ENCODE measurements around the gene C7.

C7 gene

GRCh38 chr5:40945111-40945510 lies 35.8 kb downstream of the C7 start:
- no peaks in the 10 kb centered on the region for H3K27me3 ChIP-seq (replicated peaks)
- H3K27ac ChIP-seq: no peak overlapping the region
- in situ Hi-C loops (cut with HindIII; ENCODE audit: low pct_ligation_motif_present, low sequenced_read_pairs): no loop called here
- no peaks in the 10 kb centered on the region for H3K36me3 ChIP-seq (replicated peaks)
- no peak overlapping the region for H3K4me3 ChIP-seq (ENCODE audit: low read depth, low read length)
- no peak for DNase-seq
- TF ChIP-seq CTCF (IDR thresholded peaks at IDR 0.05; ENCODE audit: low read depth, low read length, missing control alignments): no peak

DNA sequence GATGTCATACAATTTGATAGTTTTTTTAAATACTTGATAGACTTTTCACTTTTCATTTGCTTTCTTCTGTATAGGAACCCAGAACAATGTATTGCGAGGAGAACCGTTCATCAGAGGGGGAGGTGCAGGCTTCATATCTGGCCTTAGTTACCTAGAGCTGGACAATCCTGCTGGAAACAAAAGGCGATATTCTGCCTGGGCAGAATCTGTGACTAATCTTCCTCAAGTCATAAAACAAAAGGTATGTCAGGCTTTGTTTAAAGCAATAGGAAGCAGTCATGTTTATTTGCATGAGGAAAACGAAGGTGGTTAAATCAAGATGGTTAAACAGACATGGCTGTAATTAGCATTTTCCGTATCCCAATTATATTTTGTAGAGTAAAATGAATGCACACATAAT lies 46.0 kb downstream of the C7 start:
- no peaks in the 10 kb centered on the region for H3K36me3 ChIP-seq (replicated peaks)
- H3K27me3 ChIP-seq (replicated peaks): no peaks in the 10 kb centered on the region
- in situ Hi-C loops (cut with HindIII; ENCODE audit: low pct_ligation_motif_present, low sequenced_read_pairs): no loop called here
- TF ChIP-seq CTCF (IDR thresholded peaks at IDR 0.05; ENCODE audit: low read depth, low read length, missing control alignments): no peak
- H3K4me3 ChIP-seq (ENCODE audit: low read depth, low read length): no peak overlapping the region
- no peak for DNase-seq
- no peak overlapping the region for H3K27ac ChIP-seq

- Histone ChIP-seq H3K36me3 (replicated peaks) (no peaks in the 10 kb centered on the region), H3K27me3 (replicated peaks) (no peaks in the 10 kb centered on the region), H3K27ac (no peak overlapping the region), H3K4me3 (ENCODE audit: low read depth, low read length) (no peak overlapping the region)
- in situ Hi-C loops (cut with HindIII; ENCODE audit: low pct_ligation_motif_present, low sequenced_read_pairs): no loop called here
- no peak for TF ChIP-seq CTCF (IDR thresholded peaks at IDR 0.05; ENCODE audit: low read depth, low read length, missing control alignments)
- no peak for DNase-seq
These were observed 47.8 kb downstream of the C7 start for GRCh38 chr5:40957048-40957447.

DNA sequence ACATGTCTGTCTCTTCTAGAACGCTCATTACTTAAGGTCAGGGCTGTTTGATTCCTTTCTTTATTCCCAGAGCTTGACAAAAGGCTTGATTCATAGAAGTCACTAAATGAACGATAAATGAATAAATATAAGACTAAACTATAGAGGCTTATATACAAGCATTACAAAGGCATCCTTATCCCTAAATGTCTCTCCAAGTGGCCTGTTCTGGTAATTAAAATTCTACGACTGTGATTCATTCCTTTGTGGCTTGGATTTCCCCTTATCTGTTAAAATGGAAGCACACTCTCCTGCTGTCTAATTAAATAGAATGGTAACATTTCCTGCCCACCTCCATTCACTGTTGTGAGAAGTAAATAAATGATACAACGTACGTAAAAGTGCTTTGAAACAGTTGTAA lies 49.5 kb downstream of the C7 start:
- no peaks in the 10 kb centered on the region for H3K36me3 ChIP-seq (replicated peaks)
- DNase-seq: no peak
- H3K4me3 ChIP-seq (ENCODE audit: low read depth, low read length): no peak overlapping the region
- no peaks in the 10 kb centered on the region for H3K27me3 ChIP-seq (replicated peaks)
- no peak overlapping the region for H3K27ac ChIP-seq
- TF ChIP-seq CTCF (IDR thresholded peaks at IDR 0.05; ENCODE audit: low read depth, low read length, missing control alignments): no peak
- in situ Hi-C loops (cut with HindIII; ENCODE audit: low pct_ligation_motif_present, low sequenced_read_pairs): no loop called here

GRCh38 chr5:40960037-40960436 lies 50.7 kb downstream of the C7 start:
- H3K36me3 ChIP-seq (replicated peaks): no peaks in the 10 kb centered on the region
- DNase-seq: no peak
- H3K4me3 ChIP-seq (ENCODE audit: low read depth, low read length): no peak overlapping the region
- H3K27ac ChIP-seq: no peak overlapping the region
- TF ChIP-seq CTCF (IDR thresholded peaks at IDR 0.05; ENCODE audit: low read depth, low read length, missing control alignments): no peak
- in situ Hi-C loops (cut with HindIII; ENCODE audit: low pct_ligation_motif_present, low sequenced_read_pairs): no loop called here
- H3K27me3 ChIP-seq (replicated peaks): no peaks in the 10 kb centered on the region

- no peak overlapping the region for H3K4me3 ChIP-seq (ENCODE audit: low read depth, low read length)
- H3K27ac ChIP-seq: no peak overlapping the region
- no peak for DNase-seq
- H3K36me3 ChIP-seq (replicated peaks): no peaks in the 10 kb centered on the region
- H3K27me3 ChIP-seq (replicated peaks): no peaks in the 10 kb centered on the region
- TF ChIP-seq CTCF (IDR thresholded peaks at IDR 0.05; ENCODE audit: low read depth, low read length, missing control alignments): peak; percentile 4
- in situ Hi-C loops (cut with HindIII; ENCODE audit: low pct_ligation_motif_present, low sequenced_read_pairs): no loop called here
These were observed 53.1 kb downstream of the C7 start for GRCh38 chr5:40962207-40962955.

Measured in brain microvascular endothelial cell (primary cell).